NK-92 (cell line): ENCODE measurements around the gene NTN5.
A peak's percentile ranks its signal among the peaks of the same experiment; 100 is the strongest.
"Not testable (repeated sequence)": the region's sequence is repeated elsewhere in the genome, so short reads cannot be mapped to it uniquely, and the experiment has no call there.

Experiments
- DNase-seq: peaks from one replicate; lab custom pipeline; 2025; ENCODE audit not compliant: unreplicated experiment; lab: John Stamatoyannopoulos, UW

Gene NTN5

GRCh38 chr19:48672994-48673393 is at the start of gene NTN5:
TSS of gene NTN5 (minus strand) at chr19:48673017. CDS start at chr19:48670986, 2,031 bp downstream.
- DNase-seq: no peak

- DNase-seq: no peak
These were observed 49.4 kb upstream of the NTN5 start for GRCh38 chr19:48722196-48722708.

GRCh38 chr19:48720613-48721296 is 47.9 kb upstream of the NTN5 start:
- DNase-seq: peak; percentile 57

DNA sequence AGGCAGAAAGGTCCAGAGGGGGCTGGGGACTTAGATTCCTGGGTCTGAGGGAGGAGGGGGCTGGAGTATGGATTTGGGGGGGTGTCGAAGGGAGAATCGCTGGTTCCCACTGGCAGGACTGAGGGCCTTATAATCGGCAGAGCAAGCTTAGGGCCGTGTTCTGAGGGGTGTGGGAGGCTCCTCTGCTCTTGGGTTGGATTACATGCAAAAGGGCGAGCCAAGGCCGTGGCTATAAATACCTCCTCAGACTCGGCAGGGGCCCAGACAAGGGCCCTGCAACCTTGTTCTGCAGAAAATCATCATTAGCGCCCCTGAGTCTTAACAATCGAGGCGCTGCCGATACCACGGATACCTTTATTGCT is 47.4 kb upstream of the NTN5 start:
- DNase-seq: no peak

- DNase-seq: no peak
These were observed 46.7 kb upstream of the NTN5 start, which contains the start of gene MAMSTR for GRCh38 chr19:48719263-48720171. TSS of gene MAMSTR (minus strand) at chr19:48719725. CDS start at chr19:48719031, 694 bp downstream.

DNA sequence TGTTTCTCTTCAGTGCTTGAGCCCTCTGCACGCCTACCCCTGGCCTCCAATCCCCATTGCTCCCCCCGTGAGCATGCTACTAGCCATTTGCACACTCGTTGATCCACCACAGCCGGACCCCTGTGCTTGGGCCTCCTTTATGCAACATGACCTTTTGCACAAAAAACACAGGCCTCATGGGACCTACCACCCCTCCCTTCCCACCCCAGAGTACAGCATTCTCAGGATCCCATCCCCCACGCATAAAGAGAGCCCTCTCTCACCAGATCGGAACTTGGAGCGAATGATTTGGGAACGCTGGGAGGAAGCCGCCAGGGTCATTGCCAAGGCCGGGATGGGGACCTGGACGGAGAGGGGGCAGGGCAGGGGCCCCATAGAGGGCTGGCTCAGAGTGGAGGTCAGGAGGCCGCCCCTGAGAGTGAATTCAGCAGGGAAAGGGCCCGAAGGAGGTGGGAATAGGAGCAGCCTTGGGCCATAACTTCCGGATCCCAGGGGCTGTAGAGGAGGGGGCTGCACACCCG is 46.0 kb upstream of the NTN5 start:
- DNase-seq: no peak

DNA sequence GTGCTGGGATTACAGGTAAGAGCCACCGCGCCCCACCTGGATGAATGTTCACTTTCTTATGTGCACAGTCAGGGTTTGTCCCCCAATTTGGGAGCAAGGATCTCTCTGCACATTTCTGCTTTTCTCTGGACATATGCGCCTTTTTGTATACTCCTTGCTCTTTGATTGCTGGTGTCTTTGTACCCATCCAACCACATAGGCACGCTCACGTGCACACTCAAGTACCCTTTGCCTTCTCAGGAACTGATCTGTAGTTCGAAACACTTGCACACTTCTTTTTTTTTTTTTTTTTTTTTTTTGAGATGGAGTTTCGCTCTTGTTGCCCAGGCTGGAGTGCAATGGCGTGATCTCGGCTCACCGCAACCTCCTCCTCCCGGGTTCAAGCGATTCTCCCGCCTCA is 45.3 kb upstream of the NTN5 start:
- not testable (repeated sequence) for DNase-seq

- no peak for DNase-seq
These were observed 43.9 kb upstream of the NTN5 start for GRCh38 chr19:48716562-48717291.

GRCh38 chr19:48715681-48716171 is 42.9 kb upstream of the NTN5 start:
- no peak for DNase-seq

GRCh38 chr19:48714759-48715675 is 42.2 kb upstream of the NTN5 start:
- no peak for DNase-seq

GRCh38 chr19:48713864-48714755 is 41.3 kb upstream of the NTN5 start:
- peak; percentile 83 for DNase-seq

GRCh38 chr19:48713041-48713863 is 40.4 kb upstream of the NTN5 start:
- no peak for DNase-seq

- no peak for DNase-seq
These were observed 38.4 kb upstream of the NTN5 start for GRCh38 chr19:48711106-48711662.

GRCh38 chr19:48708471-48708870 is 35.7 kb upstream of the NTN5 start:
- no peak for DNase-seq

DNA sequence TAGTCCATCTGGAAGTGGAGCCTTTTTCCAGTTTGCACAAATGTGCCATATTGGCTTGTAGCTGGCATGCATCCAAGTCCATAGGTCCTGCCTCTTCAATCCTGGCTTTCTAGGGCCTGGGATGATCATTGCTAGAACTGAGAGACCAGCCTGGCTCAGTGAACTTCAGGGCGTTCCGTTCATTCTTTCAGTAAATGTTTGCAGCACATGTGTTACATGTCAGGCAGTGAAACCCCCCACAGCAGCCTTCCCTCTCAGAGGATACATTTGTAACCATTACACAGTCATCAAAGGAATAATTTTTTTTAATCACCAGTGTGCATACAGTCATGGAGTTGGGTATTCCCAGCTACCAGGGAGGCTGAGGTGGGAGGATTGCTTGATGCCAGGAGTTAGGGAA is 32.6 kb upstream of the NTN5 start:
- DNase-seq: no peak

DNA sequence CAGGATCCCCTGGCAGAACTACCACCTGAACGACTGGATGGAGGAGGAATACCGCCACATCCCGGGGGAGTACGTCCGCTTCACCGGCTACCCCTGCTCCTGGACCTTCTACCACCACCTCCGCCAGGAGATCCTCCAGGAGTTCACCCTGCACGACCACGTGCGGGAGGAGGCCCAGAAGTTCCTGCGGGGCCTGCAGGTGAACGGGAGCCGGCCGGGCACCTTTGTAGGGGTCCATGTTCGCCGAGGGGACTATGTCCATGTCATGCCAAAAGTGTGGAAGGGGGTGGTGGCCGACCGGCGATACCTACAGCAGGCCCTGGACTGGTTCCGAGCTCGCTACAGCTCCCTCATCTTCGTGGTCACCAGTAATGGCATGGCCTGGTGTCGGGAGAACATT is 30.5 kb upstream of the NTN5 start:
- no peak for DNase-seq

GRCh38 chr19:48702701-48703100 is 29.9 kb upstream of the NTN5 start:
- DNase-seq: no peak

GRCh38 chr19:48698046-48698445 is 25.2 kb upstream of the NTN5 start:
- DNase-seq: no peak
